Liver (tissue), 9 donors: Measurements from ENCODE around the gene TRAPPC12. TPM values are rescaled to one million over a fixed set of nuclear protein-coding genes. Genes with fewer than 3 reads are reported as not detected.

ENCODE experiments used
- DNase-seq: peaks from one replicate; pipeline ENCODE4 v3.0.0-alpha.2; 2017; ENCODE audit warnings: low spot score
- H3K27ac ChIP-seq, 2 donors: one replicate each; pipeline ENCODE4 v1.7.0; 2013; ENCODE audit warnings: inconsistent platforms in 2 of 2, low read length in 2 of 2, control low read depth in 1 of 2, low read depth in 1 of 2, mild to moderate bottlenecking in 1 of 2
- H3K27me3 ChIP-seq, 4 donors: one replicate each; pipeline versions ENCODE4 v1.6.1 to v1.7.0; 2013; ENCODE audit warnings: low read length in 3 of 4, inconsistent platforms in 1 of 4, mild to moderate bottlenecking in 1 of 4, moderate library complexity in 1 of 4; ENCODE audit not compliant: control insufficient read depth in 4 of 4, insufficient read depth in 4 of 4
- H3K36me3 ChIP-seq, 4 donors: one replicate each; pipeline versions ENCODE4 v1.6.1 to v1.7.0; 2013; ENCODE audit warnings: low read length in 3 of 4, mild to moderate bottlenecking in 3 of 4, low read depth in 1 of 4, moderate library complexity in 1 of 4; ENCODE audit not compliant: control insufficient read depth in 4 of 4, insufficient read depth in 3 of 4
- H3K4me1 ChIP-seq, 4 donors: one replicate each; pipeline versions ENCODE4 v1.6.1 to v1.7.0; 2013; ENCODE audit warnings: low read length in 3 of 4, mild to moderate bottlenecking in 3 of 4, moderate library complexity in 1 of 4; ENCODE audit not compliant: control insufficient read depth in 4 of 4, insufficient read depth in 4 of 4
- H3K4me3 ChIP-seq, 3 donors: one replicate each; pipeline versions ENCODE4 v1.6.1 to v1.7.0; 2013; ENCODE audit warnings: low read length in 3 of 3, control low read depth in 1 of 3, low read depth in 1 of 3, mild to moderate bottlenecking in 1 of 3
- H3K9ac ChIP-seq, 2 donors: one replicate each; pipeline ENCODE4 v1.7.0; 2013; ENCODE audit warnings: low read length in 2 of 2, mild to moderate bottlenecking in 2 of 2, moderate library complexity in 2 of 2, control low read depth in 1 of 2, low read depth in 1 of 2
- H3K9me3 ChIP-seq, 4 donors: one replicate each; pipeline versions ENCODE4 v1.6.1 to v1.7.0; 2013; ENCODE audit warnings: low read length in 3 of 4; ENCODE audit not compliant: control insufficient read depth in 4 of 4
- ATF3 ChIP-seq: IDR thresholded peaks from 2 replicates; pipeline ENCODE4 v1.6.1; 2016; ENCODE audit warnings: antibody characterized with exemption
- EGR1 ChIP-seq, 2 donors: IDR thresholded peaks; 2 replicates each; pipeline ENCODE4 v1.6.1; 2016 to 2018; ENCODE audit warnings: antibody characterized with exemption in 2 of 2, low read depth in 2 of 2
- FOXA1 ChIP-seq: IDR thresholded peaks from 2 replicates; pipeline ENCODE4 v1.6.1; 2016; ENCODE audit warnings: antibody characterized with exemption
- FOXA2 ChIP-seq: IDR thresholded peaks from 2 replicates; pipeline ENCODE4 v1.6.1; 2016; ENCODE audit warnings: antibody characterized with exemption
- GABPA ChIP-seq, 2 donors: IDR thresholded peaks in 1 of 2; conservative IDR thresholded peaks in 1 of 2; 2 replicates each; pipeline ENCODE4 v1.6.1; 2016; ENCODE audit warnings: antibody characterized with exemption in 2 of 2, mild to moderate bottlenecking in 1 of 2, moderate library complexity in 1 of 2
- HNF4A ChIP-seq, 2 donors: conservative IDR thresholded peaks; 2 replicates each; pipeline ENCODE4 v1.6.1; 2016; ENCODE audit warnings: antibody characterized with exemption in 2 of 2, mild to moderate bottlenecking in 2 of 2
- HNF4G ChIP-seq: IDR thresholded peaks from 2 replicates; pipeline ENCODE4 v1.6.1; 2016; ENCODE audit warnings: antibody characterized with exemption
- JUND ChIP-seq, 2 donors: IDR thresholded peaks; 2 replicates each; pipeline ENCODE4 v1.6.1; 2016; ENCODE audit warnings: antibody characterized with exemption in 2 of 2
- NR2F2 ChIP-seq: IDR thresholded peaks from 2 replicates; pipeline ENCODE4 v1.6.1; 2016; ENCODE audit warnings: antibody characterized with exemption
- RAD21 ChIP-seq, 2 donors: IDR thresholded peaks; 2 replicates each; pipeline ENCODE4 v1.6.1; 2016; ENCODE audit warnings: antibody characterized with exemption in 2 of 2, mild to moderate bottlenecking in 2 of 2
- RXRA ChIP-seq, 2 donors: IDR thresholded peaks; 2 replicates each; pipeline ENCODE4 v1.6.1; 2017 to 2018; ENCODE audit warnings: antibody characterized with exemption in 2 of 2, mild to moderate bottlenecking in 1 of 2
- TAF1 ChIP-seq: conservative IDR thresholded peaks from 2 replicates; pipeline ENCODE4 v1.6.1; 2016; ENCODE audit warnings: antibody characterized with exemption, mild to moderate bottlenecking
- ZBTB33 ChIP-seq: IDR thresholded peaks from 2 replicates; pipeline ENCODE4 v1.6.1; 2016; ENCODE audit warnings: antibody characterized with exemption
- WGBS: extraction: QIAGEN DNeasy Blood & Tissue Kit; methylation state at CpG from one replicate; pipeline ENCODE4 v1.1.7; 2013; 5-methylcytosine and 5-hydroxymethylcytosine counted together
- polyA plus RNA-seq, 2 donors: library from polyadenylated mRNA; stranded (reverse) in 1 of 2; unstranded in 1 of 2; fragments of 200-250 nt in 1 of 2; fragments of >200 nt in 1 of 2; fragmentation: Nextera tagmentation in 1 of 2; extraction: Ambion mirVana in 1 of 2; gene quantifications; one replicate each; pipeline versions ENCODE4 v1.2.1 to v1.2.3, GENCODE V29; 2013 to 2015
- total RNA-seq, 2 donors: library from RNA; depleted of rRNA; stranded (reverse); fragments of >200 nt; gene quantifications; one replicate each; pipeline ENCODE4 v1.2.3, GENCODE V29; 2014
- TF ChIP-seq, protein P1 (sequence below): IDR thresholded peaks from 2 replicates; pipeline ENCODE4 v1.6.1; 2016; ENCODE audit warnings: antibody characterized with exemption
- TF ChIP-seq, protein P2 (sequence below): IDR thresholded peaks from 2 replicates; pipeline ENCODE4 v1.6.1; 2016; ENCODE audit warnings: antibody characterized with exemption, mild to moderate bottlenecking
- donor health status: healthy.
- donor health status: healthy.
- donor health status: healthy.
- donor health status: healthy.
- donor health status: healthy.

Gene TRAPPC12
- total and polyA plus RNA-seq, 4 donors: 30.2 to 60.9 (median 39.7) TPM

DNA sequence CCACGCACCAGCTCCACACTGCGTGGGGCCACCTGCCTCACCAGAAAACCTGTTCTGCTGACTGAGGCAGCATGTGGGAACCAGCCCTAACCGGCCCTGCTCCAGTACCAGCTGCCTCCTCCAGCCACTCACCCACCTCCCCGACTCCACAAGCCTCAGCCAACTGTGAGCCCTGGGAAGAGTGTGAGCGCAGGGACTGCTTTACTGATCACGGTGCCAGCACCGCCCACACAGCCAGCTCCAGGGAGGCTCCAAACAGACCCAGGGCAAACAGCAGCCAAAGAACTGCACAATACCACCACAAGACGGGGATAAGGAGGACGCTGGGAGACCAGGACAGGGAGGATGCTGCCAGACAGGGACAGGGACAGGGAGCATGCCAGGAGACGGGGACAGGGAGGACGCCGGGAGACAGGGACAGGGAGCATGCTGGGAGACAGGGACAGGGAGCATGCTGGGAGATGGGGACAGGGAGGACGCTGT is 30.2 kb upstream of the TRAPPC12 start:
- peaks cover 0 to 5% (median 1%) of the 10 kb centered on the region in 4 donors for H3K36me3 ChIP-seq

GRCh38 chr2:3354986-3355385 is 24.5 kb upstream of the TRAPPC12 start:
- Histone ChIP-seq H3K36me3 (peaks cover 0 to 5% (median 0%) of the 10 kb centered on the region in 4 donors), H3K4me1 (no peaks in the 10 kb centered on the region), H3K9ac (no peak overlapping the region), H3K4me3 (no peak overlapping the region), H3K27ac (no peak overlapping the region), H3K27me3 (no peaks in the 10 kb centered on the region), H3K9me3 (no peaks in the 10 kb centered on the region)
- no peak for TF ChIP-seq RAD21 (IDR thresholded peaks at IDR 0.05)
- no peak for TF ChIP-seq NR2F2
- no peak for TF ChIP-seq HNF4A (conservative IDR thresholded peaks at IDR 0.05)
- no peak for TF ChIP-seq RXRA (IDR thresholded peaks at IDR 0.05)
- TF ChIP-seq JUND (IDR thresholded peaks at IDR 0.05): no peak
- no peak for TF ChIP-seq TAF1
- no peak for TF ChIP-seq ZBTB33
- 93% methylated on average over 3 of the region's 3 CpGs for WGBS
- no peak for DNase-seq

More for the DNA sequence above, 30.2 kb upstream of the TRAPPC12 start:
- TF ChIP-seq EGR1 (IDR thresholded peaks at IDR 0.05; ENCODE audit: low read depth in 2 of 2) (no peak), FOXA1 (no peak), RAD21 (IDR thresholded peaks at IDR 0.05) (no peak), GABPA (IDR thresholded peaks at IDR 0.05 in 1 of 2, conservative IDR thresholded peaks at IDR 0.05 in 1 of 2) (no peak), RXRA (IDR thresholded peaks at IDR 0.05) (no peak), HNF4A (conservative IDR thresholded peaks at IDR 0.05) (no peak), TAF1 (no peak), HNF4G (no peak), FOXA2 (no peak), ATF3 (no peak), JUND (IDR thresholded peaks at IDR 0.05) (no peak), NR2F2 (no peak)
- TF ChIP-seq, protein P1, sequence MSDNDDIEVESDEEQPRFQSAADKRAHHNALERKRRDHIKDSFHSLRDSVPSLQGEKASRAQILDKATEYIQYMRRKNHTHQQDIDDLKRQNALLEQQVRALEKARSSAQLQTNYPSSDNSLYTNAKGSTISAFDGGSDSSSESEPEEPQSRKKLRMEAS: no peak
- TF ChIP-seq, protein P2, sequence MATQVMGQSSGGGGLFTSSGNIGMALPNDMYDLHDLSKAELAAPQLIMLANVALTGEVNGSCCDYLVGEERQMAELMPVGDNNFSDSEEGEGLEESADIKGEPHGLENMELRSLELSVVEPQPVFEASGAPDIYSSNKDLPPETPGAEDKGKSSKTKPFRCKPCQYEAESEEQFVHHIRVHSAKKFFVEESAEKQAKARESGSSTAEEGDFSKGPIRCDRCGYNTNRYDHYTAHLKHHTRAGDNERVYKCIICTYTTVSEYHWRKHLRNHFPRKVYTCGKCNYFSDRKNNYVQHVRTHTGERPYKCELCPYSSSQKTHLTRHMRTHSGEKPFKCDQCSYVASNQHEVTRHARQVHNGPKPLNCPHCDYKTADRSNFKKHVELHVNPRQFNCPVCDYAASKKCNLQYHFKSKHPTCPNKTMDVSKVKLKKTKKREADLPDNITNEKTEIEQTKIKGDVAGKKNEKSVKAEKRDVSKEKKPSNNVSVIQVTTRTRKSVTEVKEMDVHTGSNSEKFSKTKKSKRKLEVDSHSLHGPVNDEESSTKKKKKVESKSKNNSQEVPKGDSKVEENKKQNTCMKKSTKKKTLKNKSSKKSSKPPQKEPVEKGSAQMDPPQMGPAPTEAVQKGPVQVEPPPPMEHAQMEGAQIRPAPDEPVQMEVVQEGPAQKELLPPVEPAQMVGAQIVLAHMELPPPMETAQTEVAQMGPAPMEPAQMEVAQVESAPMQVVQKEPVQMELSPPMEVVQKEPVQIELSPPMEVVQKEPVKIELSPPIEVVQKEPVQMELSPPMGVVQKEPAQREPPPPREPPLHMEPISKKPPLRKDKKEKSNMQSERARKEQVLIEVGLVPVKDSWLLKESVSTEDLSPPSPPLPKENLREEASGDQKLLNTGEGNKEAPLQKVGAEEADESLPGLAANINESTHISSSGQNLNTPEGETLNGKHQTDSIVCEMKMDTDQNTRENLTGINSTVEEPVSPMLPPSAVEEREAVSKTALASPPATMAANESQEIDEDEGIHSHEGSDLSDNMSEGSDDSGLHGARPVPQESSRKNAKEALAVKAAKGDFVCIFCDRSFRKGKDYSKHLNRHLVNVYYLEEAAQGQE: no peak
- no peaks in the 10 kb centered on the region for H3K4me1 ChIP-seq
- 86% methylated on average over 13 of the region's 13 CpGs for WGBS
- no peak overlapping the region for H3K27ac ChIP-seq
- DNase-seq: no peak
- H3K9me3 ChIP-seq: no peaks in the 10 kb centered on the region
- no peak overlapping the region for H3K9ac ChIP-seq
- H3K4me3 ChIP-seq: no peak overlapping the region
- H3K27me3 ChIP-seq: no peaks in the 10 kb centered on the region
